ENCODE data around the gene TMCC3. TPM values are rescaled to one million over a fixed set of nuclear protein-coding genes. Genes with fewer than 3 reads are reported as not detected.
A peak's percentile ranks its signal among the peaks of the same experiment; 100 is the strongest.

The TMCC3 gene
- total and polyA plus RNA-seq, 2 of the 13 experiments (the other 11 are each of a cell fraction or from before 2014, with no cell fraction given), result not detected

- TF ChIP-seq, protein P1, sequence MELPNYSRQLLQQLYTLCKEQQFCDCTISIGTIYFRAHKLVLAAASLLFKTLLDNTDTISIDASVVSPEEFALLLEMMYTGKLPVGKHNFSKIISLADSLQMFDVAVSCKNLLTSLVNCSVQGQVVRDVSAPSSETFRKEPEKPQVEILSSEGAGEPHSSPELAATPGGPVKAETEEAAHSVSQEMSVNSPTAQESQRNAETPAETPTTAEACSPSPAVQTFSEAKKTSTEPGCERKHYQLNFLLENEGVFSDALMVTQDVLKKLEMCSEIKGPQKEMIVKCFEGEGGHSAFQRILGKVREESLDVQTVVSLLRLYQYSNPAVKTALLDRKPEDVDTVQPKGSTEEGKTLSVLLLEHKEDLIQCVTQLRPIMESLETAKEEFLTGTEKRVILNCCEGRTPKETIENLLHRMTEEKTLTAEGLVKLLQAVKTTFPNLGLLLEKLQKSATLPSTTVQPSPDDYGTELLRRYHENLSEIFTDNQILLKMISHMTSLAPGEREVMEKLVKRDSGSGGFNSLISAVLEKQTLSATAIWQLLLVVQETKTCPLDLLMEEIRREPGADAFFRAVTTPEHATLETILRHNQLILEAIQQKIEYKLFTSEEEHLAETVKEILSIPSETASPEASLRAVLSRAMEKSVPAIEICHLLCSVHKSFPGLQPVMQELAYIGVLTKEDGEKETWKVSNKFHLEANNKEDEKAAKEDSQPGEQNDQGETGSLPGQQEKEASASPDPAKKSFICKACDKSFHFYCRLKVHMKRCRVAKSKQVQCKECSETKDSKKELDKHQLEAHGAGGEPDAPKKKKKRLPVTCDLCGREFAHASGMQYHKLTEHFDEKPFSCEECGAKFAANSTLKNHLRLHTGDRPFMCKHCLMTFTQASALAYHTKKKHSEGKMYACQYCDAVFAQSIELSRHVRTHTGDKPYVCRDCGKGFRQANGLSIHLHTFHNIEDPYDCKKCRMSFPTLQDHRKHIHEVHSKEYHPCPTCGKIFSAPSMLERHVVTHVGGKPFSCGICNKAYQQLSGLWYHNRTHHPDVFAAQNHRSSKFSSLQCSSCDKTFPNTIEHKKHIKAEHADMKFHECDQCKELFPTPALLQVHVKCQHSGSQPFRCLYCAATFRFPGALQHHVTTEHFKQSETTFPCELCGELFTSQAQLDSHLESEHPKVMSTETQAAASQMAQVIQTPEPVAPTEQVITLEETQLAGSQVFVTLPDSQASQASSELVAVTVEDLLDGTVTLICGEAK (IDR thresholded peaks at IDR 0.05), result no peak
- TF ChIP-seq, protein P1 (CRISPR knock-in tag; IDR thresholded peaks at IDR 0.05), result no peak
- TF ChIP-seq CREBL2 (CRISPR knock-in tag; IDR thresholded peaks at IDR 0.05; ENCODE audit: borderline replicate concordance) (no peak), PHF5A (CRISPR knock-in tag; IDR thresholded peaks at IDR 0.05; ENCODE audit: low read depth, unreplicated experiment) (no peak), SMAD9 (CRISPR knock-in tag; IDR thresholded peaks at IDR 0.05) (no peak), SMC3 (IDR thresholded peaks at IDR 0.05; ENCODE audit: low read length) (peak; percentile 71), STAG1 (CRISPR knock-in tag; IDR thresholded peaks at IDR 0.05) (peak; percentile 61), ZNF121 (CRISPR knock-in tag; IDR thresholded peaks at IDR 0.05) (no peak), HOXA7 (CRISPR knock-in tag; IDR thresholded peaks at IDR 0.05) (no peak), ZNF24 (IDR thresholded peaks at IDR 0.05) (no peak)
Observed at GRCh38 chr12:94603434-94604365, 46.7 kb downstream of the TMCC3 start (continued).
